K562 (cell line): ENCODE results near the gene TMCC2. TPM values are rescaled to one million over a fixed set of nuclear protein-coding genes. Genes with fewer than 3 reads are reported as not detected.

Experiments
- ATAC-seq: fragments of 200-7000 bp; cut with Tn5 transposase; 3 replicates; pipeline ENCODE4 v1.9.1; 2020; ENCODE audit warnings: moderate library complexity
- BruUV-seq: library from RNA; stranded (reverse); fragments of 400-500 nt; replicated peaks from 2 replicates; lab custom pipeline; 2021; lab: Mats Ljungman, UMichigan
- CTCF ChIA-PET: fragments of 300-600 bp; formaldehyde crosslinking; extraction: SDS; loops from one replicate; lab custom pipeline; 2021; ENCODE audit warnings: low intra/inter-chr PET ratio; lab: Yijun Ruan, JAX
- POLR2A ChIA-PET: fragments of 300-600, 350-650 bp; sonication (Branson Sonifier 250); formaldehyde crosslinking; extraction: SDS; loops from one replicate; lab custom pipeline; 2021; ENCODE audit warnings: antibody characterized with exemption, inconsistent platforms; lab: Yijun Ruan, JAX
- DNase-seq, 4 experiments: peaks; one replicate each; pipeline versions ENCODE4 v3.0.0 to v3.0.0-alpha.2; 2011 to 2018; ENCODE audit warnings: low spot score in 3 of 4, mixed read lengths in 3 of 4; ENCODE audit errors: extremely low read depth in 1 of 4
- FAIRE-seq: peaks from 2 replicates; lab custom pipeline; 2011; peaks lifted over from hg19 to GRCh38; lab: Jason Lieb, UNC
- H2AFZ ChIP-seq: 2 replicates; pipeline ENCODE4 v1.6.0; 2011; ENCODE audit warnings: low read depth, low read length, control low read depth, inconsistent platforms
- H3K27ac ChIP-seq: fragments of 200-600 bp; 3 replicates; pipeline ENCODE4 v1.8.0; 2011; ENCODE audit warnings: low read depth, mild to moderate bottlenecking, control low read depth, inconsistent platforms, low read length, moderate library complexity, mixed read lengths; ENCODE audit errors: extremely low read depth
- H3K27me3 ChIP-seq, 2 experiments: fragments of 300-600 bp in 1 of 2; 2 replicates in 1 of 2; 3 replicates in 1 of 2; pipeline versions ENCODE4 v1.6.0 to v1.8.0; 2011; ENCODE audit warnings: inconsistent platforms in 2 of 2, low read length in 2 of 2, mild to moderate bottlenecking in 1 of 2, mixed read lengths in 1 of 2, moderate library complexity in 1 of 2; ENCODE audit not compliant: control insufficient read depth in 2 of 2, insufficient read depth in 2 of 2
- H3K36me3 ChIP-seq: fragments of 300-600 bp; 3 replicates; pipeline ENCODE4 v1.8.0; 2011; ENCODE audit warnings: mild to moderate bottlenecking, low read length, inconsistent platforms; ENCODE audit not compliant: control insufficient read depth, insufficient read depth
- H3K4me1 ChIP-seq, 2 experiments: fragments of 200-600 bp in 1 of 2; replicated peaks in 1 of 2; 2 replicates in 1 of 2; 3 replicates in 1 of 2; pipeline versions ENCODE4 v1.5.1 to v1.8.0; 2011; ENCODE audit warnings: inconsistent platforms in 2 of 2, low read length in 2 of 2, mild to moderate bottlenecking in 1 of 2, mixed read lengths in 1 of 2, moderate library complexity in 1 of 2; ENCODE audit not compliant: control insufficient read depth in 2 of 2, insufficient read depth in 2 of 2
- H3K4me2 ChIP-seq: 2 replicates; pipeline ENCODE4 v1.6.1; 2011; ENCODE audit warnings: low read length, control low read depth, inconsistent platforms, mixed read lengths; ENCODE audit not compliant: insufficient read depth
- H3K4me3 ChIP-seq: fragments of 200-600 bp; sonication (generic), shearing (Covaris generic); 2 replicates; pipeline ENCODE4 v1.5.1; 2016; ENCODE audit warnings: control low read depth, inconsistent platforms
- H3K79me2 ChIP-seq: fragments of 200-600 bp; 3 replicates; pipeline ENCODE4 v1.8.0; 2011; ENCODE audit warnings: low read length, inconsistent platforms; ENCODE audit not compliant: control insufficient read depth, insufficient read depth
- H3K9ac ChIP-seq, 2 experiments: 2 replicates each; pipeline versions ENCODE4 v1.6.0 to v1.6.1; 2011; ENCODE audit warnings: low read depth in 2 of 2, low read length in 2 of 2, control low read depth in 1 of 2, inconsistent platforms in 1 of 2, mild to moderate bottlenecking in 1 of 2, mixed read lengths in 1 of 2; ENCODE audit not compliant: insufficient read depth in 1 of 2
- H3K9me1 ChIP-seq: one replicate; pipeline ENCODE4 v1.6.0; 2011; ENCODE audit warnings: inconsistent platforms, mild to moderate bottlenecking, low read length, moderate library complexity; ENCODE audit not compliant: control insufficient read depth, insufficient read depth
- H3K9me3 ChIP-seq: replicated peaks from 2 replicates; pipeline ENCODE4 v1.5.1; 2011; ENCODE audit warnings: low read depth, low read length, inconsistent platforms; ENCODE audit not compliant: control insufficient read depth, insufficient read depth
- H4K20me1 ChIP-seq: replicated peaks from 2 replicates; pipeline ENCODE4 v1.6.1; 2011; ENCODE audit warnings: low read length, inconsistent platforms, mixed read lengths; ENCODE audit not compliant: control insufficient read depth, insufficient read depth
- LARP7 ChIP-seq: fragments of 450-650 bp; IDR thresholded peaks from 2 replicates; pipeline ENCODE4 v1.6.1; 2016
- MCM2 ChIP-seq: fragments of 450-650 bp; IDR thresholded peaks from 2 replicates; pipeline ENCODE4 v1.6.1; 2017; ENCODE audit warnings: low read depth, mild to moderate bottlenecking
- ZBED1 ChIP-seq: IDR thresholded peaks from 2 replicates; pipeline ENCODE4 v1.6.1; 2014
- ZNF740 ChIP-seq, 3 experiments: fragments of 200-800 bp in 1 of 3; sonication (Bioruptor generic) in 1 of 3; sonication (generic) in 1 of 3; formaldehyde crosslinking in 1 of 3; IDR thresholded peaks; 2 replicates each; pipeline versions ENCODE4 v1.6.1 to v1.8.0; 2016 to 2022; ENCODE audit warnings: mild to moderate bottlenecking in 2 of 3, missing compliant biosample characterization in 2 of 3, missing genetic modification characterization in 2 of 3, missing genetic modification reagents in 1 of 3
- WGBS: fragments of 100-300 bp; shearing (Covaris generic); methylation state at CpG from one replicate; pipeline ENCODE4 v1.1.6; 2016; ENCODE audit warnings: low coverage, mixed read lengths; ENCODE audit not compliant: insufficient coverage; ENCODE audit errors: missing lambda C conversion rate; 5-methylcytosine and 5-hydroxymethylcytosine counted together
- in situ Hi-C: fragments of 300-500 bp; cut with MboI; formaldehyde crosslinking; loops from 4 replicates; pipeline ENCODE4 v1.15.0; 2018; ENCODE audit warnings: inconsistent platforms, mixed read lengths
- intact Hi-C: fragments of 100-400 bp; cut with micrococcal nuclease; formaldehyde crosslinking; loops from 2 replicates; pipeline ENCODE4 v1.14.2; 2022
- polyA plus RNA-seq, 8 experiments: library from polyadenylated mRNA; depleted of rRNA in 4 of 8; stranded (reverse) in 5 of 8; unstranded in 3 of 8; fragments of >200 nt; fragmentation: Nextera tagmentation in 2 of 8; fragmentation: Illumina TruSeq in 1 of 8; extraction: Ambion mirVana in 2 of 8; extraction: Trizol in 1 of 8; gene quantifications; 2 replicates each; pipeline versions ENCODE4 v1.2.1 to v1.2.3, GENCODE V29; 2011 to 2014; ENCODE audit warnings: inconsistent platforms in 1 of 8, missing spikeins in 1 of 8
- total RNA-seq, 7 experiments: library from RNA; depleted of rRNA in 6 of 7; stranded (reverse); fragments of >200 nt in 6 of 7; fragmentation: Illumina TruSeq in 2 of 7; extraction: Trizol in 2 of 7; gene quantifications; 2 replicates each; pipeline versions ENCODE4 v1.2.1 to v1.2.3, GENCODE V29; 2011 to 2021; ENCODE audit warnings: low replicate concordance in 1 of 7
- TF ChIP-seq, protein P1 (sequence below): fragments of 450-650 bp; IDR thresholded peaks from 2 replicates; pipeline ENCODE4 v1.6.1; 2016; ENCODE audit warnings: low read depth

TMCC2 gene
- total and polyA plus RNA-seq, 9 of the 15 experiments (the other 6 are each of a cell fraction or from before 2014, with no cell fraction given), result 0.06 to 1.8 (median 0.98) TPM

- POLR2A ChIA-PET, result interaction anchor here (0.6 to 1.1 kb wide), 4 partner anchors 8 to 1549 kb away, joined by 3 to 5 read pairs (median 4); partner anchors contain the start of gene IL20
- DNase-seq, result no peak
Observed at GRCh38 chr1:205316161-205316566, 88.4 kb downstream of the TMCC2 start.

More at GRCh38 chr1:205316161-205316566, 88.4 kb downstream of the TMCC2 start:
- Histone ChIP-seq H3K4me2 (no peak overlapping the region), H3K27ac (no peak overlapping the region), H2AFZ (no peak overlapping the region), H3K27me3 (peaks cover 30 to 49% of the 10 kb centered on the region in 2 experiments), H3K9me1 (no peaks in the 10 kb centered on the region), H3K4me3 (no peak overlapping the region), H3K36me3 (no peaks in the 10 kb centered on the region), H4K20me1 (no peaks in the 10 kb centered on the region; the same call in 1 of the 2 replicates), H3K4me1 (peaks cover 3 to 6% of the 10 kb centered on the region in 2 experiments; a peak in 3 of 5 replicates), H3K79me2 (no peaks in the 10 kb centered on the region), H3K9me3 (no peaks in the 10 kb centered on the region), H3K9ac (no peak overlapping the region)
- no peak for ATAC-seq
- 0% methylated on average over 2 of the region's 2 CpGs for WGBS
- no peak for FAIRE-seq
- no TSS peak for BruUV-seq
- CTCF ChIA-PET, result no interaction called here
- intact Hi-C loops (no loop called here), in situ Hi-C loops (no loop called here)
- TF ChIP-seq, protein P1, sequence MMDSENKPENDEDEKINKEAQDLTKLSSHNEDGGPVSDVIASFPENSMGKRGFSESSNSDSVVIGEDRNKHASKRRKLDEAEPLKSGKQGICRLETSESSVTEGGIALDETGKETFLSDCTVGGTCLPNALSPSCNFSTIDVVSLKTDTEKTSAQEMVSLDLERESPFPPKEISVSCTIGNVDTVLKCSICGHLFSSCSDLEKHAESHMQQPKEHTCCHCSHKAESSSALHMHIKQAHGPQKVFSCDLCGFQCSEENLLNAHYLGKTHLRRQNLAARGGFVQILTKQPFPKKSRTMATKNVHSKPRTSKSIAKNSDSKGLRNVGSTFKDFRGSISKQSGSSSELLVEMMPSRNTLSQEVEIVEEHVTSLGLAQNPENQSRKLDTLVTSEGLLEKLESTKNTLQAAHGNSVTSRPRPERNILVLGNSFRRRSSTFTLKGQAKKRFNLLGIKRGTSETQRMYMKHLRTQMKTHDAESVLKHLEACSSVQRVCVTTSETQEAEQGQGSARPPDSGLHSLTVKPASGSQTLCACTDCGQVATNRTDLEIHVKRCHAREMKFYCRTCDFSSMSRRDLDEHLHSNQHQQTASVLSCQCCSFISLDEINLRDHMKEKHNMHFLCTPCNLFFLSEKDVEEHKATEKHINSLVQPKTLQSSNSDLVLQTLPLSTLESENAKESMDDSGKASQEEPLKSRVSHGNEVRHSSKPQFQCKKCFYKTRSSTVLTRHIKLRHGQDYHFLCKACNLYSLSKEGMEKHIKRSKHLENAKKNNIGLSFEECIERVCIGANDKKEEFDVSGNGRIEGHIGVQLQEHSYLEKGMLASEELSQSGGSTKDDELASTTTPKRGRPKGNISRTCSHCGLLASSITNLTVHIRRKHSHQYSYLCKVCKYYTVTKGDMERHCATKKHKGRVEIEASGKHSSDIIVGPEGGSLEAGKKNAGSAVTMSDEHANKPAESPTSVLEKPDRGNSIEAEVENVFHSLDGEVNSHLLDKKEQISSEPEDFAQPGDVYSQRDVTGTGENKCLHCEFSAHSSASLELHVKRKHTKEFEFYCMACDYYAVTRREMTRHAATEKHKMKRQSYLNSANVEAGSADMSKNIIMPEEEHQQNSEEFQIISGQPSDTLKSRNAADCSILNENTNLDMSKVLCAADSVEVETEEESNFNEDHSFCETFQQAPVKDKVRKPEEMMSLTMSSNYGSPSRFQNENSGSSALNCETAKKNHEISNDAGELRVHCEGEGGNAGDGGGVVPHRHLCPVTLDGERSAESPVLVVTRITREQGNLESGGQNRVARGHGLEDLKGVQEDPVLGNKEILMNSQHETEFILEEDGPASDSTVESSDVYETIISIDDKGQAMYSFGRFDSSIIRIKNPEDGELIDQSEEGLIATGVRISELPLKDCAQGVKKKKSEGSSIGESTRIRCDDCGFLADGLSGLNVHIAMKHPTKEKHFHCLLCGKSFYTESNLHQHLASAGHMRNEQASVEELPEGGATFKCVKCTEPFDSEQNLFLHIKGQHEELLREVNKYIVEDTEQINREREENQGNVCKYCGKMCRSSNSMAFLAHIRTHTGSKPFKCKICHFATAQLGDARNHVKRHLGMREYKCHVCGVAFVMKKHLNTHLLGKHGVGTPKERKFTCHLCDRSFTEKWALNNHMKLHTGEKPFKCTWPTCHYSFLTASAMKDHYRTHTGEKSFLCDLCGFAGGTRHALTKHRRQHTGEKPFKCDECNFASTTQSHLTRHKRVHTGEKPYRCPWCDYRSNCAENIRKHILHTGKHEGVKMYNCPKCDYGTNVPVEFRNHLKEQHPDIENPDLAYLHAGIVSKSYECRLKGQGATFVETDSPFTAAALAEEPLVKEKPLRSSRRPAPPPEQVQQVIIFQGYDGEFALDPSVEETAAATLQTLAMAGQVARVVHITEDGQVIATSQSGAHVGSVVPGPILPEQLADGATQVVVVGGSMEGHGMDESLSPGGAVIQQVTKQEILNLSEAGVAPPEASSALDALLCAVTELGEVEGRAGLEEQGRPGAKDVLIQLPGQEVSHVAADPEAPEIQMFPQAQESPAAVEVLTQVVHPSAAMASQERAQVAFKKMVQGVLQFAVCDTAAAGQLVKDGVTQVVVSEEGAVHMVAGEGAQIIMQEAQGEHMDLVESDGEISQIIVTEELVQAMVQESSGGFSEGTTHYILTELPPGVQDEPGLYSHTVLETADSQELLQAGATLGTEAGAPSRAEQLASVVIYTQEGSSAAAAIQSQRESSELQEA, result no peak
- no peak for TF ChIP-seq ZNF740 (CRISPR knock-in tag; IDR thresholded peaks at IDR 0.05)
- no peak for TF ChIP-seq ZNF740 (tag; IDR thresholded peaks at IDR 0.05)
- TF ChIP-seq LARP7, result no peak
- TF ChIP-seq ZBED1, result no peak
- TF ChIP-seq MCM2, result no peak
